ENCODE data around the gene CTNNBIP1. TPM values are rescaled to one million over a fixed set of nuclear protein-coding genes. Genes with fewer than 3 reads are reported as not detected.

The CTNNBIP1 gene
- polyA plus RNA-seq, 1 of the 3 experiments (the other 2 are of a cell fraction): 57.6 TPM

- TF ChIP-seq ZBTB33 (IDR thresholded peaks at IDR 0.05; ENCODE audit: borderline replicate concordance, low read depth): no peak
- TF ChIP-seq RAD21 (IDR thresholded peaks at IDR 0.05; ENCODE audit: low read length): no peak
- TF ChIP-seq TAF1 (IDR thresholded peaks at IDR 0.05; ENCODE audit: borderline replicate concordance, low read depth, low read length): no peak
- TF ChIP-seq SMC3 (IDR thresholded peaks at IDR 0.05; ENCODE audit: low read depth, low read length): no peak
- TF ChIP-seq ELF1 (IDR thresholded peaks at IDR 0.05): no peak
- no peak for TF ChIP-seq RFX5 (IDR thresholded peaks at IDR 0.05; ENCODE audit: low read length)
- no peak for TF ChIP-seq PBX3 (IDR thresholded peaks at IDR 0.05)
- TF ChIP-seq CHD2 (IDR thresholded peaks at IDR 0.05; ENCODE audit: low read length, partially characterized antibody): no peak
- no peak for TF ChIP-seq EZH2phosphoT487 (IDR thresholded peaks at IDR 0.05; ENCODE audit: borderline replicate concordance, low read depth)
- TF ChIP-seq FOXM1 (IDR thresholded peaks at IDR 0.05; ENCODE audit: low read depth): no peak
- TF ChIP-seq GATA2 (CRISPR knock-in tag; IDR thresholded peaks at IDR 0.05): no peak
- TF ChIP-seq RCOR1 (IDR thresholded peaks at IDR 0.05; ENCODE audit: low read length): no peak
Measured at GRCh38 chr1:9842781-9843575, 67.1 kb downstream of the CTNNBIP1 start (continued).

GRCh38 chr1:9842073-9842711, 67.9 kb downstream of the CTNNBIP1 start:
- H3F3A ChIP-seq (replicated peaks; ENCODE audit: insufficient read depth): no peaks in the 10 kb centered on the region
- H3K4me2 ChIP-seq: no peak overlapping the region
- H3K9me3 ChIP-seq: no peaks in the 10 kb centered on the region
- H2AFZ ChIP-seq (ENCODE audit: low read depth): no peak overlapping the region
- ChIA-PET POLR2A (no interaction called here), CTCF (interaction anchor here (0.7 to 1.3 kb wide), 3 partner anchors 58 to 216 kb away, joined by 3 to 4 read pairs (median 3); partner anchors contain the start of genes LZIC and NMNAT1)
- no peaks in the 10 kb centered on the region for H3K9me2 ChIP-seq
- H3K4me1 ChIP-seq (ENCODE audit: control insufficient read depth in 1 of 2, insufficient read depth in 2 of 2, low read depth in 1 of 2, low read length in 1 of 2): peaks cover 0 to 13% of the 10 kb centered on the region in 2 experiments; a peak in 1 of 4 replicates
- 82% methylated on average over 6 of the region's 9 CpGs for WGBS (ENCODE audit: low lambda C conversion rate)
- no peak overlapping the region for H3K27ac ChIP-seq (ENCODE audit: low read depth in 2 of 2, low read length in 1 of 2)
- no peaks in the 10 kb centered on the region for H4K20me1 ChIP-seq (ENCODE audit: insufficient read depth)
- no peak overlapping the region for H3K4me3 ChIP-seq (ENCODE audit: low read depth in 2 of 2, low read length in 1 of 2)
- H3K79me2 ChIP-seq (ENCODE audit: insufficient read depth): no peaks in the 10 kb centered on the region
- no peaks in the 10 kb centered on the region for H3K27me3 ChIP-seq (ENCODE audit: insufficient read depth)
- no peak overlapping the region for H3K9ac ChIP-seq
- H3K36me3 ChIP-seq (replicated peaks in 1 of 2; ENCODE audit: control insufficient read depth in 1 of 2, insufficient read depth in 2 of 2, low read length in 1 of 2): no peaks in the 10 kb centered on the region
- peak; percentile 21 for DNase-seq
- TF ChIP-seq JUND (IDR thresholded peaks at IDR 0.05): no peak
- TF ChIP-seq USF2 (IDR thresholded peaks at IDR 0.05; ENCODE audit: borderline replicate concordance, low read depth, low read length): no peak
- TF ChIP-seq USF1 (IDR thresholded peaks at IDR 0.05; ENCODE audit: borderline replicate concordance, low read depth): no peak
- no peak for TF ChIP-seq TEAD4 (IDR thresholded peaks at IDR 0.05; ENCODE audit: borderline replicate concordance, insufficient read depth)
- no peak for TF ChIP-seq ZBTB33 (IDR thresholded peaks at IDR 0.05; ENCODE audit: borderline replicate concordance, low read depth)
- no peak for TF ChIP-seq EZH2phosphoT487 (IDR thresholded peaks at IDR 0.05; ENCODE audit: borderline replicate concordance, low read depth)
- TF ChIP-seq PBX3 (IDR thresholded peaks at IDR 0.05): no peak
- TF ChIP-seq RXRA (IDR thresholded peaks at IDR 0.05; ENCODE audit: borderline replicate concordance, low read depth): no peak
- TF ChIP-seq TAF1 (IDR thresholded peaks at IDR 0.05; ENCODE audit: borderline replicate concordance, low read depth, low read length): no peak
- TF ChIP-seq FOXJ3 (CRISPR knock-in tag; IDR thresholded peaks at IDR 0.05): no peak
- TF ChIP-seq RFX5 (IDR thresholded peaks at IDR 0.05; ENCODE audit: low read length): no peak
- no peak for TF ChIP-seq RCOR1 (IDR thresholded peaks at IDR 0.05; ENCODE audit: low read length)
- no peak for TF ChIP-seq EP300 (IDR thresholded peaks at IDR 0.05; ENCODE audit: borderline replicate concordance in 1 of 2, low read depth in 1 of 2, low read length in 1 of 2)
- no peak for TF ChIP-seq NRF1 (IDR thresholded peaks at IDR 0.05; ENCODE audit: low read depth, low read length)
- TF ChIP-seq FOXM1 (IDR thresholded peaks at IDR 0.05; ENCODE audit: low read depth): no peak

Data from SK-N-SH (cell line).